GM21390 (cell line): Measurements from ENCODE around the gene RNU5D-1.
"Not testable (repeated sequence)": the region's sequence is repeated elsewhere in the genome, so short reads cannot be mapped to it uniquely, and the experiment has no call there.

Experiments
- ATAC-seq: cut with Tn5 transposase; IDR thresholded peaks from one replicate; pipeline ENCODE4 v1.9.1; 2021; ENCODE audit not compliant: unreplicated experiment

RNU5D-1 gene

GRCh38 chr1:44701141-44701573, 29.8 kb downstream of the RNU5D-1 start:
- no peak for ATAC-seq

GRCh38 chr1:44700573-44700972, 30.4 kb downstream of the RNU5D-1 start:
- no peak for ATAC-seq

GRCh38 chr1:44699375-44699774, 31.6 kb downstream of the RNU5D-1 start:
- ATAC-seq: not testable (repeated sequence)

- no peak for ATAC-seq
Observed at GRCh38 chr1:44698138-44698537, 32.8 kb downstream of the RNU5D-1 start.

GRCh38 chr1:44696789-44697345, 34.1 kb downstream of the RNU5D-1 start:
- ATAC-seq: no peak

- ATAC-seq: no peak
Observed at GRCh38 chr1:44696101-44696500, 34.9 kb downstream of the RNU5D-1 start.

- no peak for ATAC-seq
Observed at GRCh38 chr1:44695671-44696070, 35.3 kb downstream of the RNU5D-1 start.

GRCh38 chr1:44694863-44695478, 36.0 kb downstream of the RNU5D-1 start:
- ATAC-seq: peak; percentile 82

- ATAC-seq: no peak
Observed at GRCh38 chr1:44693900-44694299, 37.1 kb downstream of the RNU5D-1 start.

- ATAC-seq: no peak
Observed at GRCh38 chr1:44693159-44693558, 37.8 kb downstream of the RNU5D-1 start.

- no peak for ATAC-seq
Observed at GRCh38 chr1:44689447-44689765, 41.6 kb downstream of the RNU5D-1 start.

- ATAC-seq: no peak
Observed at GRCh38 chr1:44688760-44689446, 42.1 kb downstream of the RNU5D-1 start.

GRCh38 chr1:44685881-44686280, 45.1 kb downstream of the RNU5D-1 start:
- no peak for ATAC-seq

GRCh38 chr1:44685218-44685617, 45.8 kb downstream of the RNU5D-1 start:
- no peak for ATAC-seq

GRCh38 chr1:44684525-44684924, 46.4 kb downstream of the RNU5D-1 start:
- peak; percentile 81 for ATAC-seq

- no peak for ATAC-seq
Observed at GRCh38 chr1:44682883-44683265, 48.1 kb downstream of the RNU5D-1 start.

GRCh38 chr1:44681905-44682882, 48.8 kb downstream of the RNU5D-1 start:
- no peak for ATAC-seq
